ENCODE measurements around the gene ANO10.

ANO10 gene

GRCh38 chr3:43317461-43318316 lies 304.1 kb downstream of the ANO10 start:
- Histone ChIP-seq H3K36me3 (ENCODE audit: control insufficient read depth in 2 of 2, insufficient read depth in 1 of 2, low read length in 2 of 2) (no peaks in the 10 kb centered on the region), H3K27ac (ENCODE audit: extremely low read depth, low read depth, low read length) (no peak overlapping the region), H3K9me3 (ENCODE audit: control insufficient read depth, insufficient read depth, low read depth, low read length) (no peaks in the 10 kb centered on the region), H3K4me3 (ENCODE audit: low read depth, low read length) (no peak overlapping the region), H3K4me1 (ENCODE audit: control insufficient read depth, insufficient read depth, low read length) (no peaks in the 10 kb centered on the region; the same call in 1 of the 2 replicates)
- TF ChIP-seq ZNF239 (tag by site-specific recombination; IDR thresholded peaks at IDR 0.05): no peak
- TF ChIP-seq ZNF792 (tag by site-specific recombination; IDR thresholded peaks at IDR 0.05): no peak
- no peak for TF ChIP-seq ZSCAN23 (tag by site-specific recombination; IDR thresholded peaks at IDR 0.05)
- POLR2A ChIA-PET: no interaction called here
- CTCF ChIA-PET: no interaction called here

GRCh38 chr3:43316783-43317460 lies 304.9 kb downstream of the ANO10 start:
- H3K36me3 ChIP-seq (ENCODE audit: control insufficient read depth in 2 of 2, insufficient read depth in 1 of 2, low read length in 2 of 2): no peaks in the 10 kb centered on the region
- no peaks in the 10 kb centered on the region; the same call in 1 of the 2 replicates for H3K4me1 ChIP-seq (ENCODE audit: control insufficient read depth, insufficient read depth, low read length)
- CTCF ChIA-PET: no interaction called here
- TF ChIP-seq HOXA7 (CRISPR knock-in tag; IDR thresholded peaks at IDR 0.05; ENCODE audit: borderline replicate concordance) (no peak), ZBTB17 (tag by site-specific recombination; IDR thresholded peaks at IDR 0.05) (peak; percentile 57), PRDM4 (tag by site-specific recombination; IDR thresholded peaks at IDR 0.05) (peak; percentile 75)
- H3K9me3 ChIP-seq (ENCODE audit: control insufficient read depth, insufficient read depth, low read depth, low read length): no peaks in the 10 kb centered on the region
- H3K4me3 ChIP-seq (ENCODE audit: low read depth, low read length): no peak overlapping the region
- POLR2A ChIA-PET: no interaction called here
- H3K27ac ChIP-seq (ENCODE audit: extremely low read depth, low read depth, low read length): no peak overlapping the region
